Ascending aorta (tissue), 2 donors: Measurements from ENCODE around the gene FAIM2. TPM values are rescaled to one million over a fixed set of nuclear protein-coding genes. Genes with fewer than 3 reads are reported as not detected.

Experiments used
- DNase-seq, 2 donors: peaks; one replicate each; pipeline ENCODE4 v3.0.0-alpha.2; 2019; ENCODE audit warnings: low spot score in 2 of 2
- H3K27ac ChIP-seq, 2 donors: fragments of 200-600 bp; sonication (generic); one replicate each; pipeline ENCODE4 v1.5.1; 2016 to 2017; ENCODE audit warnings: mild to moderate bottlenecking in 1 of 2
- H3K27me3 ChIP-seq: fragments of 200-600 bp; sonication (generic); one replicate; pipeline ENCODE4 v1.5.1; 2017
- H3K36me3 ChIP-seq, 2 donors: fragments of 200-600 bp; sonication (generic); one replicate each; pipeline ENCODE4 v1.5.1; 2016
- H3K4me1 ChIP-seq, 2 donors: fragments of 200-600 bp; sonication (generic); one replicate each; pipeline ENCODE4 v1.5.1; 2016 to 2017; ENCODE audit warnings: mild to moderate bottlenecking in 1 of 2
- H3K4me3 ChIP-seq, 2 donors: fragments of 200-600 bp; sonication (generic); one replicate each; pipeline ENCODE4 v1.5.1; 2016 to 2017; ENCODE audit warnings: mild to moderate bottlenecking in 1 of 2
- H3K9me3 ChIP-seq, 2 donors: fragments of 200-600 bp; sonication (generic); one replicate each; pipeline ENCODE4 v1.5.1; 2016
- intact Hi-C: fragments of 100-400 bp; cut with DNase I; formaldehyde crosslinking; loops from one replicate; pipeline ENCODE4 v1.15.1; 2023
- total RNA-seq: library from RNA; depleted of rRNA; stranded (reverse); fragments of >200 nt; gene quantifications from one replicate; pipeline ENCODE4 v1.1.0, GENCODE V29; 2016
- TF ChIP-seq, protein P1 (sequence below), 3 experiments: fragments of 200-600 bp in 2 of 3; fragments of 450-650 bp in 1 of 3; sonication (generic) in 2 of 3; IDR thresholded peaks; one replicate each; pipeline ENCODE4 v1.5.1; 2016 to 2019; ENCODE audit warnings: antibody characterized with exemption in 3 of 3, mild to moderate bottlenecking in 1 of 3, moderate library complexity in 1 of 3

FAIM2 gene
- total RNA-seq, 1 donor from 2014 or later: 0.75 TPM

DNA sequence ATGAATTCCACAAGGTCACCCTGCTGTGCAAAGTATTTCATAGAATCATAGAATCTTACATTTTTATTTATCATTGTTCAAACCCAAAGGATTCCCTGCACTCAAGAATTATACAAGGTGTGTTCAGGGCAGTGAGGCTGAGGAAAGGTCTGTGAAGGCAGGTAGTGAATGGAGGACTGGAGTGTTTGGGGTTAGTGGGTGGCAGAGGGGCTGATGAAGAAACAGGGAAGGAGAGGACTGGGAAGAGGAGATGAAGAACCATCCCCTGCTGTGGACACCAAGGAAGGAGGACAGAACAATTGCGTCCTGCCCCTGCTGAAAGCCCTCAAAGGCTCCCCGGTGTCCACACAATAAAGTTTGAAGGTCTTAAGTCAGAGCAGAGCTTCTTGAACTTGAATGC, 50.0 kb downstream of the FAIM2 start:
- H3K27ac ChIP-seq: no peak overlapping the region
- TF ChIP-seq, protein P1, sequence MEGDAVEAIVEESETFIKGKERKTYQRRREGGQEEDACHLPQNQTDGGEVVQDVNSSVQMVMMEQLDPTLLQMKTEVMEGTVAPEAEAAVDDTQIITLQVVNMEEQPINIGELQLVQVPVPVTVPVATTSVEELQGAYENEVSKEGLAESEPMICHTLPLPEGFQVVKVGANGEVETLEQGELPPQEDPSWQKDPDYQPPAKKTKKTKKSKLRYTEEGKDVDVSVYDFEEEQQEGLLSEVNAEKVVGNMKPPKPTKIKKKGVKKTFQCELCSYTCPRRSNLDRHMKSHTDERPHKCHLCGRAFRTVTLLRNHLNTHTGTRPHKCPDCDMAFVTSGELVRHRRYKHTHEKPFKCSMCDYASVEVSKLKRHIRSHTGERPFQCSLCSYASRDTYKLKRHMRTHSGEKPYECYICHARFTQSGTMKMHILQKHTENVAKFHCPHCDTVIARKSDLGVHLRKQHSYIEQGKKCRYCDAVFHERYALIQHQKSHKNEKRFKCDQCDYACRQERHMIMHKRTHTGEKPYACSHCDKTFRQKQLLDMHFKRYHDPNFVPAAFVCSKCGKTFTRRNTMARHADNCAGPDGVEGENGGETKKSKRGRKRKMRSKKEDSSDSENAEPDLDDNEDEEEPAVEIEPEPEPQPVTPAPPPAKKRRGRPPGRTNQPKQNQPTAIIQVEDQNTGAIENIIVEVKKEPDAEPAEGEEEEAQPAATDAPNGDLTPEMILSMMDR (IDR thresholded peaks at IDR 0.05): no peak
- no peaks in the 10 kb centered on the region for H3K4me1 ChIP-seq
- no peak overlapping the region for H3K4me3 ChIP-seq
- no peaks in the 10 kb centered on the region for H3K36me3 ChIP-seq
- H3K27me3 ChIP-seq: no peaks in the 10 kb centered on the region
- no peaks in the 10 kb centered on the region for H3K9me3 ChIP-seq
- intact Hi-C loops: no loop called here
- DNase-seq: no peak

DNA sequence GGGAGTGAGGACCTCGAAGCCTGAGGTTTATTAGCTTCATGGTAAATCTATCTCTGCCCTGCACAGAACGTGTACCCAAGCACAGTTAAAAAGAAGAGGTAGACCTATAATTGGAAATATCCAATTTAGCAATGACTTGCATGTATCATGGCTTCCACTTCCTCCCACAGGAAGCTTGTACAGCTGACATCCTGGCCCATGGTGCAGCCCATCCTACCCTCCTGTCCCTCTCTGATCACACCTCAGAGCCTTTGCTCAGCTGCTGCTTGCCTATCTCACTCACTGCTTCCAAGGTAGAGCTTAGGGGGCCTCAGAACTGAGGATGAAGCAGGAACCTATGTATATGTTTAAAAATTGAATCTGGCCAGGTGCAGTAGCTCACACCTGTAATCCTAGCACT, 56.5 kb downstream of the FAIM2 start:
- intact Hi-C loops: loop anchor here (10.0 kb wide), 1 partner anchor 202 kb away; no protein-coding TSS in a partner anchor
- TF ChIP-seq, protein P1 (IDR thresholded peaks at IDR 0.05): no peak
- H3K4me3 ChIP-seq: no peak overlapping the region
- DNase-seq: no peak
- no peaks in the 10 kb centered on the region for H3K9me3 ChIP-seq
- H3K36me3 ChIP-seq: no peaks in the 10 kb centered on the region
- H3K4me1 ChIP-seq: peaks cover 0 to 9% of the 10 kb centered on the region in 2 donors
- no peaks in the 10 kb centered on the region for H3K27me3 ChIP-seq
- H3K27ac ChIP-seq: no peak overlapping the region

DNA sequence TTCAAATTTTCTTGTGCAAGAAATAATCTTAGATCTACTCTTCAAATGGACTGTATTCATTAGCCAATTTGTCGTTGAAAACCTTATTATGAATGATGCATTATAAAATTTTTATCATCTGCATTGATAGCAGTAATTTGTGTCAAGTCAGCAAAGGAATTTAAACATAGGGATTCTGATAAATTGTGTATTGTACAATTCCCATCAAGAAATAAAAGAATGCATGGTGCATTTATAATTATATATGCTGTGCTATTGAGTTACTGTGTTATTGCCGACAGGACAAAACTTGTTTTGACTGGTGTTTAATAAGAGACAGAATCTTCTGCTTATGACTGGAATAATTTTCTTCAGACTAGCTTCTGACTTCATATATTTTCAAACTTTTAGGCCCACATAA, 57.7 kb downstream of the FAIM2 start:
- Histone ChIP-seq H3K9me3 (no peaks in the 10 kb centered on the region), H3K36me3 (no peaks in the 10 kb centered on the region), H3K4me1 (peaks cover 0 to 18% of the 10 kb centered on the region in 2 donors), H3K27ac (no peak overlapping the region), H3K4me3 (no peak overlapping the region), H3K27me3 (no peaks in the 10 kb centered on the region)
- intact Hi-C loops: loop anchor here (10.0 kb wide), 1 partner anchor 201 kb away; no protein-coding TSS in a partner anchor
- TF ChIP-seq, protein P1 (IDR thresholded peaks at IDR 0.05): no peak
- no peak for DNase-seq

DNA sequence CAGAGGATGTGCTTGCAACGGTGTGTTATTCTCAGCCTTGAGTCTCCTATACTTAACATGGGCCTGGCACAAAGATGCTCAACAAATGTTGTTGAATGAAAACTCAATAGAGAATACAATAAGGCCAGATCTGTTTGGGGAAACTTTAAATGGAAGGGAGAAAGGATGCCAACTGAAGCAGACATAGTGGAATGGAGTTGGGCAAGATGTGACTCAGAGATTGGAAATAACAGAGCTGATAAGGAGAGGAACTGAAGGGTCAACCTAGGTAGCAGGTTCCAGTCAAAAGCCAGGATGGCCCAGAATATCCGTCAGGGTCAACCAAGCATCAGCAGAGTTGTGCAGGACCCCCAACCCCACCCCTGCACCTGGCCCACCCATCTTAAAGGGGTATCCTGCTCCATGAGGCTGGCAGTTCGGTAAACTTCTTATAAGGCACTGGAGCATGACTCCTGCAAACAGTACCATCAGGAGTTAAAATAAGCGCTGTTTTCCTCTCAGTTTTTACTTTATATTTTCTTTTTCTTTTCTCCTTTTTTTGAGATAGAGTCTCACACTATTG, 59.7 kb downstream of the FAIM2 start:
- intact Hi-C loops: loop anchor here (1.0 to 10.0 kb wide), 2 partner anchors 16 to 199 kb away; partner anchors contain the start of gene NCKAP5L
- peak overlapping the region; percentile 92 to 93 for H3K27ac ChIP-seq

DNA sequence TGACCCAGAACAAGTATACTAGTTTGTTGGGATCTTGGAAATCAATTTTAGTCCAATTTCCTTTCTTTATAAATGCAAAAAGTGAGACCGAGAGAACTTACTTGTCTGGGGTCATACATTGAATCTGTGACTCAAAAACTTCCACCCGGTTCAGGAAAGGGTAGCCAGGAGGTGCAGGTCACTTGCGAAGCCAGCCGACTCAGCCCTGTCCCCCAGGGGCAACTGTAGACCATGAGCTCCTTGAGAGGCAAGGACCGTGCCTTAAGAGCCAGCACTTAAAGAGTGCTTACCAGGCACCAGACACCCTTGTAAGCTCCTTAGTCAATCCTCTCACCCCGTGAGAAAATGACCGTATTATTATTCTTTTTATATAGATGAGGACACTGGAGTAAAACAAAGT, 60.3 kb downstream of the FAIM2 start:
- Histone ChIP-seq H3K27ac (peak overlapping the region; percentile 92 to 93), H3K4me1 (peaks cover 0 to 18% of the 10 kb centered on the region in 2 donors), H3K9me3 (no peaks in the 10 kb centered on the region), H3K4me3 (peak overlapping the region; percentile 77 to 79), H3K36me3 (no peaks in the 10 kb centered on the region), H3K27me3 (no peaks in the 10 kb centered on the region)
- no peak for DNase-seq
- TF ChIP-seq, protein P1 (IDR thresholded peaks at IDR 0.05): no peak
- intact Hi-C loops: loop anchor here (1.0 to 10.0 kb wide), 2 partner anchors 15 to 199 kb away; partner anchors contain the start of gene NCKAP5L

More for the DNA sequence above, 59.7 kb downstream of the FAIM2 start:
- TF ChIP-seq, protein P1 (IDR thresholded peaks at IDR 0.05): no peak
- Histone ChIP-seq H3K36me3 (no peaks in the 10 kb centered on the region), H3K9me3 (no peaks in the 10 kb centered on the region), H3K27me3 (no peaks in the 10 kb centered on the region), H3K4me1 (peaks cover 0 to 18% of the 10 kb centered on the region in 2 donors), H3K4me3 (no peak overlapping the region)
- no peak for DNase-seq
